Measurements from ENCODE around the gene PLA2G2F.

The PLA2G2F gene

GRCh38 chr1:20138961-20139550 lies at the start of gene PLA2G2F:
PLA2G2F (plus strand) TSS chr1:20139323; CDS start chr1:20139428, 105 bp downstream.
- Mint-ChIP-seq H3K4me1 (no peaks in the 10 kb centered on the region), H3K4me3 (no peak within 1 kb of the TSS), H3K27me3 (ENCODE audit: low read depth) (peaks cover 12% of the 10 kb centered on the region), H3K36me3 (ENCODE audit: low read depth) (no peaks in the 10 kb centered on the region), H3K27ac (no peak within 1 kb of the TSS), H3K9me3 (no peaks in the 10 kb centered on the region)
- TF ChIP-seq CTCF (IDR thresholded peaks at IDR 0.05; ENCODE audit: unreplicated experiment in 3 of 3), result no peak

- H3K36me3 Mint-ChIP-seq (ENCODE audit: low read depth), result no peaks in the 10 kb centered on the region
- H3K27me3 Mint-ChIP-seq (ENCODE audit: low read depth), result peaks cover 41% of the 10 kb centered on the region
- no peak for TF ChIP-seq CTCF (IDR thresholded peaks at IDR 0.05; ENCODE audit: unreplicated experiment in 3 of 3)
- no peak overlapping the region for H3K4me3 Mint-ChIP-seq
- H3K4me1 Mint-ChIP-seq, result peaks cover 5% of the 10 kb centered on the region
- H3K27ac Mint-ChIP-seq, result no peak overlapping the region
- peaks cover 3% of the 10 kb centered on the region for H3K9me3 Mint-ChIP-seq
Measured at GRCh38 chr1:20089328-20090077, 49.6 kb upstream of the PLA2G2F start.

- no peak overlapping the region for H3K4me3 Mint-ChIP-seq
- no peak overlapping the region for H3K27ac Mint-ChIP-seq
- H3K36me3 Mint-ChIP-seq (ENCODE audit: low read depth), result no peaks in the 10 kb centered on the region
- peaks cover 3% of the 10 kb centered on the region for H3K9me3 Mint-ChIP-seq
- peaks cover 42% of the 10 kb centered on the region for H3K27me3 Mint-ChIP-seq (ENCODE audit: low read depth)
- peaks cover 5% of the 10 kb centered on the region for H3K4me1 Mint-ChIP-seq
- no peak for TF ChIP-seq CTCF (IDR thresholded peaks at IDR 0.05; ENCODE audit: unreplicated experiment in 3 of 3)
Measured at GRCh38 chr1:20090119-20090518, 49.0 kb upstream of the PLA2G2F start.

- H3K27me3 Mint-ChIP-seq (ENCODE audit: low read depth), result peaks cover 42% of the 10 kb centered on the region
- no peak overlapping the region for H3K4me3 Mint-ChIP-seq
- peaks cover 3% of the 10 kb centered on the region for H3K9me3 Mint-ChIP-seq
- H3K27ac Mint-ChIP-seq, result no peak overlapping the region
- H3K4me1 Mint-ChIP-seq, result peaks cover 5% of the 10 kb centered on the region
- H3K36me3 Mint-ChIP-seq (ENCODE audit: low read depth), result no peaks in the 10 kb centered on the region
- no peak for TF ChIP-seq CTCF (IDR thresholded peaks at IDR 0.05; ENCODE audit: unreplicated experiment in 3 of 3)
Measured at GRCh38 chr1:20090641-20091040, 48.5 kb upstream of the PLA2G2F start.

- no peak for TF ChIP-seq CTCF (IDR thresholded peaks at IDR 0.05; ENCODE audit: unreplicated experiment in 3 of 3)
- peaks cover 7% of the 10 kb centered on the region for H3K9me3 Mint-ChIP-seq
- H3K27ac Mint-ChIP-seq, result no peak overlapping the region
- peaks cover 40% of the 10 kb centered on the region for H3K27me3 Mint-ChIP-seq (ENCODE audit: low read depth)
- H3K36me3 Mint-ChIP-seq (ENCODE audit: low read depth), result no peaks in the 10 kb centered on the region
- H3K4me3 Mint-ChIP-seq, result no peak overlapping the region
- H3K4me1 Mint-ChIP-seq, result peaks cover 5% of the 10 kb centered on the region
Measured at GRCh38 chr1:20093303-20093702, 45.8 kb upstream of the PLA2G2F start.

Data from nephron (organoid).